GM12891 (cell line): Measurements from ENCODE around the gene NUP188.
A peak's percentile ranks its signal among the peaks of the same experiment; 100 is the strongest.

Experiments
- DNase-seq: peaks from one replicate; pipeline ENCODE4 v3.0.0; 2011; ENCODE audit warnings: low spot score; ENCODE audit not compliant: insufficient read length
- FAIRE-seq: peaks from 2 replicates; lab custom pipeline; 2011; peaks lifted over from hg19 to GRCh38; lab: Jason Lieb, UNC
- PAX5 ChIP-seq: IDR thresholded peaks from 2 replicates; pipeline ENCODE4 v1.6.1; 2011; ENCODE audit warnings: low read length, moderate library complexity, mild to moderate bottlenecking; ENCODE audit not compliant: insufficient read depth, severe bottlenecking
- POLR2A ChIP-seq: IDR thresholded peaks from 2 replicates; pipeline ENCODE4 v1.6.1; 2011; ENCODE audit warnings: low read depth, low read length, control low read depth
- POLR2AphosphoS5 ChIP-seq: IDR thresholded peaks from 2 replicates; pipeline ENCODE4 v1.6.1; 2011; ENCODE audit warnings: low read depth, low read length, control low read depth
- POU2F2 ChIP-seq: IDR thresholded peaks from 2 replicates; pipeline ENCODE4 v1.6.1; 2011; ENCODE audit warnings: low read depth, mild to moderate bottlenecking, control low read depth, low read length, moderate library complexity
- SPI1 ChIP-seq: IDR thresholded peaks from 2 replicates; pipeline ENCODE4 v1.6.1; 2011; ENCODE audit warnings: low read depth, low read length, control low read depth
- TAF1 ChIP-seq: IDR thresholded peaks from 2 replicates; pipeline ENCODE4 v1.6.1; 2011; ENCODE audit warnings: low read depth, low read length, control low read depth

The NUP188 gene

DNA sequence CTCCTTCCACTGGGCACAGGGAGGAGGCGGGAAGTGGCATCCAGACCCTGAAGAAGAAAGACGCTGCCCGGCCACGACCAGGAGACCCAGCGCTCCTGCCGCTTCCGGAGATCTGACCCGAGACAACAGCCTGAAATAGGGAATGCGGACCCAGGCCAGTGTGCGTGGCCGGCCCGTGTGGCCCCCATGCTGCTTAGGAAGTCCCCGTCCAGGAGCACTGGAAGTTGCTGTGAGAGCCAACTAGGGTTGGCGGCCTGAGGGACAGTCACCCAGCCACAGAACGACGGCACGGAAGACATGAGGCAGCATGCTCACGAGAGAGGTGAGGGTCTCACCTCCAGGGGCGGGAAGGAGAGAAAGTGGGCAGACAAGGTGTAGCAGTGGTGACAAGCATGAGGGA lies 63.7 kb downstream of the NUP188 start:
- TF ChIP-seq SPI1 (no peak), POLR2AphosphoS5 (no peak), POU2F2 (no peak), TAF1 (no peak), PAX5 (no peak), POLR2A (no peak)
- FAIRE-seq (no peak), DNase-seq (no peak)

DNA sequence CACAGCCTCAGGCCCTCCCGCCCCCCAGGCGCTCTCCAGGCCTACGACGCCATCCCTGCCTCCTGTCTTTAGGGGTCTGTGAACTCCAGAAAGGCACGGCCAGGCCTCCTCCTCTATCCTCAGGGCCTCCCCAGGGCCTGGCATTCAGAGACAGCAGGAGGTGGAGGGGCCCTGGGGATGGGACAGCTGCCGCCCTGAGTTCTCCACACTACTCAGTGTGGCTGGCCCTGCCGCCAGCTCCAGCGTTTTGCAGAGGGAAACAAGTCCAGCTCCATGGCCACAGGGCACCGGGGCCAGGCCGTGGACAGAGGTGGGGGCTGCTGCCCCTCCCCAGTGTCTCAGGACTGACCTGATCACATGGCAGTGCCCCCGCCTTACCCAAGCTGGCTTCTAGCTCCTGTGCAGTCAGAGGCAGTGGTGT lies 64.3 kb downstream of the NUP188 start:
- FAIRE-seq (no peak), DNase-seq (no peak)
- no peak for TF ChIP-seq PAX5
- TF ChIP-seq POLR2A, result no peak
- TF ChIP-seq SPI1, result no peak
- no peak for TF ChIP-seq TAF1
- TF ChIP-seq POLR2AphosphoS5, result no peak
- TF ChIP-seq POU2F2, result no peak

DNA sequence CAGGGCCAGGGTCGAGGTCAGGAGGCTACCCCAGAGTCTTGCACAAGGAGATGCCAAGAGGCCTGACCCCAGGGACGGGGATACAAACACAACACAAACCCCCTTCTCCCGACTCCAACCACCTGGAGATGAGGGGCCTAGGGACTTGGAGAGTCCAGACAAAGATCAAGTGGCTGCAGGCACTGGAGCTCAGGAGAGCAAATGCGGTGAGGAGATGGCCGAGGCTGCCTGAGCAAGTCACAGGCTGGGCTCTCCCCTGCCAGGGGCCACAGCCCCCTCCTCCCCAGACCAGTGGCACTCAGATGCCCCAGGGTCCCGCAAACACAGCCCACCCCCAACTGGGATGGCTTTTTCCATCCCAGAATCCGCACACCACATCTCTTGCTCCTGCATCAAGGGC lies 64.8 kb downstream of the NUP188 start:
- TF ChIP-seq TAF1 (no peak), POU2F2 (no peak), PAX5 (no peak), SPI1 (no peak), POLR2AphosphoS5 (no peak), POLR2A (no peak)
- FAIRE-seq (no peak), DNase-seq (no peak)

DNA sequence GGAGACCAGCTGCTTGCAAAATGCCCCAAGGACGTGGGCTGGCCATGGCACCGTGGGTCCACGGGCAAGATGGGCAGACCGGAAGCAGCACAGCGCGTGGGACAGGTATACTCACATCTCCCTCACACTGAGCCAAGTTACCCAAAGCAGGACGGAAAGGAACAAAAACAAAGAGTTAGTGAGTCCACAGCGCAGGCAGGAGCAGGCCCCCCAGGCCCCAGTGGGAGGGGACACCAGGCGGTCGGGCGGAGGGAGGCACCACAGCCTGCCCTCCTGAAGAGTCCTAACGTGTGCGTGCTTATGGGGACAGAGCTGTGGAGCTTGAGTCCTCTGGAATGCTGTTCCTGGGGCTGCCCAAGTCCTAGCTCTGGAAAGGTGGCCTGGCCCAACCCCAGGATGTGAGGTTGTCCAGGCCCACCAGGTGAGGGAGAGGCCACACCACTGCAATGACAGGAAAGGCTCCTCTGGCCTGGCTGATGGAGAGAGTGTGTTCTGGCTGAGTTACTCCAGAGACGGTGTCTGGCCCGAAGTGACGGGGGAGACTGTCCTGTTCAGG lies 65.5 kb downstream of the NUP188 start:
- no peak for FAIRE-seq
- no peak for TF ChIP-seq TAF1
- TF ChIP-seq POU2F2, result no peak
- no peak for TF ChIP-seq PAX5
- no peak for TF ChIP-seq SPI1
- no peak for TF ChIP-seq POLR2A
- no peak for TF ChIP-seq POLR2AphosphoS5
- no peak for DNase-seq

DNA sequence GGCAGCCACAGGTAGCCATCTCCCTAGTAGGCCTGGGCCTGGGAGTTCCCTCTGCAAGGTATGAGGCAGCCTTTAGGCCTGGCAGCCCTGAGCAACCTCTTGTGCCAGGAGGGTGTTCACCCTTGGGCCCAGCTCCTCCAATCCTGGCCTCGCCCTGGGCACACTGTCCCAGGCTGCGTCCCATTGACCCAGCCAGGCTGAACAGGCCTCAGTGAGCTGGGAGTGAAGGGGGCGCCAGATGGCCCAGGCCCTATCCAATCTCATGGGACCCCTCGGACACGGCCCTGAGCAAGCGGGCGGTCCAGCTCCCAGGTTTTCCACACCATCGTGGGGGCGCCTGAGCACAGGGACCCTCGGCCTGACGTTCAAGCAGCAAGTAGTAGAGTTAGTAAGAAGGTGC lies 66.2 kb downstream of the NUP188 start:
- no peak for TF ChIP-seq POLR2A
- TF ChIP-seq SPI1, result no peak
- TF ChIP-seq TAF1, result no peak
- no peak for TF ChIP-seq PAX5
- TF ChIP-seq POLR2AphosphoS5, result no peak
- no peak for TF ChIP-seq POU2F2
- FAIRE-seq (no peak), DNase-seq (no peak)

DNA sequence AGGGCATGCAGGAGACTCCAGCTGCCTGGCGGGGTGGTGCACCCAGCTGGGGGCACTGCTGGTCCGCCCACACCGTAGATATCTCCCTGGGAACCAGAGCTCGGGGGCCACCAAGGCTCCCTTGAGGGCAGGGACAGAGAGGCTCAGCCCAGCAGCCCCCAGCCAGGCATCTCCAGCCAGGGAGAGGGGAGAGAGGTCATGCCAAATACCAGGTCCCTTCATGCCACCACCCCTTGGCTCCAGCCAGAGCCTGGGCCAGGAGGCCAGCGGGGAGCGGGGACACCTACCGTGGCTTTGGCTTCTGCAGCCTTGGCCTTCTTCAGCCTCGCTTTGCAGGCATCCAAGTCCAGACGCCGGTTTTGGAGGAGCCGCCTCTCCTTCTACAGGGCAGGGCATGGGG lies 66.6 kb downstream of the NUP188 start:
- no peak for DNase-seq
- TF ChIP-seq TAF1, result no peak
- FAIRE-seq, result no peak

DNA sequence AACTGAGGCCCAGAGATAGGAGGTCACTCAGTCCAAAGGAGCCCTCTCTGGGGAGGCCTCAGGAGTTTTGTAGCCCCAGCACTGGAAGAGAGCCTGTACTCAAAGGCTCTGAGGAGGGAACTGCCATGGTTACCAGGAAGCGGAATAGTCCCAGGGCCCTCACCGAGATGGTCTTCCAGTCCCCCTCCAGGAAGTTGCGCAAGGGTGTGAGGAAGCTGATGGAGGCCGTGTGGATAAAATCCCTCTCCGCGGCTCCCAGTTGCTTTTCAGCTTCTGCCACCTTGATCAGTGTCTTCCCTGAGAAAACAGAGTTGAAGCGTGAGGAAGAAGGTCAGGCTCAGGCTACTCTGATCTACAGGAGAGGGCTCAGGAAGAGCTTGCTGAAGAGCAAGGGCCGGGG lies 67.1 kb downstream of the NUP188 start:
- TF ChIP-seq PAX5 (no peak), POLR2AphosphoS5 (no peak), POLR2A (no peak), TAF1 (no peak), POU2F2 (no peak), SPI1 (no peak)
- DNase-seq, result no peak
- no peak for FAIRE-seq

DNA sequence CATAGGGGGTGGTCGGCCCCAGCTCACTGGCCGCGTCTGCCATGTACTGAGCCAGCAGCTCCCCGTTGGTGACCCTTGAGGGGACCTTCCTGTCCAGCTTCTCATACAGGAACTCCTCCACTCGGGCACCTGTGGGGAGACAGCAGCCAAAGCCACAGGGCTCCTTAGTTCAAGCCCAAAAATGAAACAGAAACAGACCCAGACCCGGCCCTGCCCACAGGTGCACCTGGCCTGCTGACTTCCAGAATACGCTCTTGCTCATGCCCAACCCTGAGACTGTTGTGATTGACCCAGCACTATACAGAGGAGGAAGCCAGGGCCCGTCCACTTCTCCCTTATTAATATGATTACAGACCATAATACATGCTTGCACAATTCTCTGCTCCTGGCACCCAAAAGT lies 73.6 kb downstream of the NUP188 start:
- peak; percentile 74 for FAIRE-seq

DNA sequence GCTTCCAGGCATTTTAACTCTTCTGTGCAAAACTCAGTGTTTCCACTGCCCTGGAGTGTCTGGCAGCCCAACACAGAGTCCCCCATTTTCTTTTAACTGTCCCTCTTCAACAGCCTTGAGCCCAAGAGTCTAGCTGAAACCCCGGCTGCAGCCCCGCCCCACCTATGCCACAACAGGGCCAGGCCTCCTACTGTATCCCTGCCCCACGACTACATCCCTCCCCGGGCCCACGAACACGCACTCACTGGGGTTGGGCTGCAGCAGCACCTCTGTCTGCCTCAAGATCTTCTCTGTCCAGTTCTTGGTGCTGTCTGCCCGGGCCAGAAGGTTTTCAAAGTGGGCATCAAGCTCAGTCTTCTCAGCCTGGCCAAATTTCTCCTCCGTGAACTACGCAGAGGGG lies 74.5 kb downstream of the NUP188 start:
- TF ChIP-seq PAX5, result no peak
- no peak for TF ChIP-seq TAF1
- no peak for TF ChIP-seq POU2F2
- no peak for TF ChIP-seq POLR2A
- TF ChIP-seq SPI1, result no peak
- FAIRE-seq (no peak), DNase-seq (no peak)

More for the DNA sequence above, 73.6 kb downstream of the NUP188 start:
- DNase-seq, result peak; percentile 71
- TF ChIP-seq POLR2A (no peak), TAF1 (no peak), POU2F2 (no peak), PAX5 (no peak), SPI1 (no peak), POLR2AphosphoS5 (no peak)

DNA sequence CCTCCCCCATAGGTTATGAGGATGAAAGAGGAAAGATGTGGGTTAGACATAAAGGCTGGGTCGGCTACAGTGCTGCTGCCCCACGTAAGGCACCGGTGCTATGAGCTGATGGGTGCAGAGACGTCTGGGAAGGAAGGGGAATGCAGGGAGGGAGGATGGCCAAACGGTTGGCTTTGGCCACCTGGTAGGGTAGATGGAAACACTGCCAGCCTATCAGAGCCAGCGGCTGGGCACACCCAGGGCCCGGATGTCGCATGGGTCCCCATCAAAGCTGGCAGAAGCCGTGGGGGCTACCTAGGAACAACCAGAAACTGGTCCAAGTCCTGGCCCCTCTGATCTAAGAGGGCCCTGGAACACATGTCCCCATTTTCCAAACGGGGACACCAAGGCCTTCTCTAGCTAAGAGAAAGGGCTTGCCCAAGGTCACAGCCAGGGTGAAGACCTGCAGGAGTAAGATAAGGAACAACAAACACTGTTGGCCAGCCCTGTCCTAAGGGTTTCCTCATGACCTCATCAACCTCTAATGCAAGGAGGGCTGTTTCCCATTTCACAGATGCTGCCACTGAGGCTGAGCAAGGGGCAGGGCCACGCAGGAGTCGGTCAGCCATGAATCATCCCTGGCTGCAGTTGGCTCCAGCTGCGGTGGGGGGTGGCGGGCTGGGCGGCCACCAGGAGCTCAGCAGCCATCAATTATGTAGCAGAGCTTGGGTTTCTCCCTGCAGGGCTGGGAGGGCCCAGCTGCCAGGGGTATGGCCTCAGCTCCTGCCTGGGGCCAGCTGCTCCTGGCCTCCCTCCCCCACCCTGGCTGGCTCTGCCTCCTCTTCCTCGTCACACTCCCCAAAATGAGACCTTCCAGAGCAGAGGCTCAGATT lies 75.8 kb downstream of the NUP188 start:
- DNase-seq (no peak), FAIRE-seq (no peak)
- TF ChIP-seq POLR2AphosphoS5 (no peak), PAX5 (no peak), POLR2A (no peak), SPI1 (no peak), POU2F2 (no peak), TAF1 (no peak)
